HG02642 (cell line): ENCODE results near the gene IRF6.
A peak's percentile ranks its signal among the peaks of the same experiment; 100 is the strongest.

Source experiments
- ATAC-seq: cut with Tn5 transposase; IDR thresholded peaks from one replicate; pipeline ENCODE4 v1.9.1; 2021; ENCODE audit warnings: mild to moderate bottlenecking; ENCODE audit not compliant: unreplicated experiment, poor library complexity

IRF6 gene

DNA sequence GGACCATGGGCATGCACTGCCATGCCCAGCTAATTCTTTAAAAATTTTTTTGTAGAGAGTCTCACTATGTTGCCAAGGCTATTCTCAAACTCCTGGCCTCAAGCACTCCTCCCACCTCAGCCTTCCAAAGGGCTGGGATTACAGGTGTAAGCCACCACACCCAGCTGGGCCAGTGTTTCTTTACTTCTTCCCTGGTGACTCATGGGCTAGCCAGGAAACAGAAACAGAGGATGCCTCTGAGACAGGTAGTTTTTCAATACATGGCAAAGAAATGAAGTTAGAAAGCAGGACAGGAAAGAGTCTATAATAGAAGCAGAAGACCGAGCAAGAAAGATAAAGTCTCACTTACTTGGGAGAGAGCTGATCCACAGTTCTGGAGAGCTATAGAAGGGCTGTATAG lies 14.0 kb downstream of the IRF6 start:
- ATAC-seq, result no peak

DNA sequence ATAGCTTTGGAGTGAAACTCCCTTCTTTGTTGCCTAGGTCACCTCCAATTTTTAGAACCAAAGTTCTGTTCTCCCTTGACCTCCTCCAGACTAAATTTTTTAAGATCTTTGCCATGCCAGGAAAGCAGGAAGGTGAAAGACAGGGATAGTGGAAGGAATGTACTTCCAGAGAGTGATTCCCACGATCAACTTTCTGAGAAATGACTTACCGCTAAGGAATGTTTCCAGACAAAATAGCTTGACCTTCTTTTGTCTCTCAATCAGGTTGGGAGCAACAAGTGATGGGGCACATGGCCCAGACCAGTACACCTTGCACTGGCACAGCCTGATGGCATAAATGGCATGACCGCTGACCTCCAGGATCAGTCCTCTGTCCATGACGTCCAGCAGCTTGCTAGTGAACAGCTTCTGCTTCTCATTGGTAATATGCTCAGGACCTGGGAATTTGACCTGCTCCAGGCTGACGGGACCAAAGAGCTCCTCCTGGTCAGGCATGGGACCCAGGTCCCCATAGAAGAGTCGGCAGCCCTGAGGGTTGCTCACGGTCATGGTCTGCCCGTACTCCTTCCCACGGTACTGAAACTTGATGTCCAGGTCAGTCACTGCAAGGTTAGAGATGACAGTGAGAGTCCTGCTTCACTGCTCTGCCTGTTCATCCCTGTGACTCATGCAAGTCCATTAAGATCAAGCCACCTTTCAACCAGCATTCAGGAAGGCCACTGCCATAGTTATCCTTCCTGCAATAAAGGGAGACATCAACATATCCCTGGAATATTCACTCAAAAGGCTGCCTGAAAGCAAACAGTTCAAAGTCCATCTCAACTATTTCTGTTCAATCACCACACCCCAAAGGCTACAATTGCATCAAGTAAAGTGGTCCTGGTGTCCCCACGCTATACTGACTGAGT lies 15.4 kb downstream of the IRF6 start:
- ATAC-seq, result no peak

DNA sequence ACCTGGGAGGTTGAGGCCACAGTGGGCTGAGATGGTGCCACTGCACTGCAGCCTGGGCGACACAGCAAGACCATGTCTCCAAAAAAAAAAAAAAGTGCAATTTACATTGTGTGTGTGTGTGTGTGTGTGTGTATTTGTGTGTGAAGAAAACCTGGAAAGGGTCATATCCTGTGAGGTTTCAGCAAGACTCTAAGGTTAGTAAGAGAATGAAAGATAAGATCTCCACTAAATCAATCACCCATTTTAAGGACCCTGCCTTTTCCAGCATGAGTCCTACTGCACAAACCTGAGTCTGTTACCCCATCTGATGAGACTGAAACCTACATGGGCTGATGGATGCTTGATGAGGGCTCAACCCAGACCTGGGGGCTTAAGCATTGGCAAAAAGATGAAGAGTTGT lies 16.7 kb downstream of the IRF6 start:
- no peak for ATAC-seq

DNA sequence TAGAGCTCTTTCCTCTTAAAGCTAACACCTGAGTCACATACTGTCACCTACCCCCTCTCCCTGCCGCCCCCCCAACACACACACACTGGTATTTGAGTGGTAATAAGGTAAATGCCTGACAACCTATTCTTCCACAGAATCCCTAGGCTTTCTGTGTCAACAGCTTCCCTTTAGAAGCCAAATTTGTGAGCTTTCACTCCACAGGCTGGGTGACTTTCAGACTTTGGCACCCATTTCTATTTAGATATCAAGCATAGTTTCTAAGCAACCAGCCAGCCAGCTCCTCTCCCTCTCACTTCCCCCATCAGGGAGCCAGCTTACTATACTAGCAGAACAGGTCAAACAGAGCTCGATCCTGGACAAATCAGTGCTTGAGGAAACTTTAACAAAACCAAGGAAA lies 18.4 kb downstream of the IRF6 start:
- ATAC-seq, result no peak

DNA sequence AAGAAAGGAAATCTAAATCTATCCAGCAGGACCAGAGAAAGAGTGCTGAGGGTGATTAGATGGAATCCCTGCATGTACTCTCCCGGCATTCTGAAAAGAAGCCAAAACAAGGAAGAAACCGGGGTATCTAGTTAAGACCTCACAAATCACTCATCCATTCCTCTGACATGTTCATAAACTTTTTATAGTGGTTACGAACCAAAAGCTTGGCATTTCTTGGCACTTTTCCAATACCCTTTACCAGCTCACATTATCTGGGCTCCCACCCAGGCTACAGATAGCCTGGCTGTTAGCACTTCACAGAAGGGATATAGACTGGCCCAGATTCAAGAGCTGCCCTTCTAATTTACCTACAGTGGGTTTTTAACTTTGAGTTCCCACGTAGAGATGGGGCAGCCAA lies 19.8 kb downstream of the IRF6 start:
- ATAC-seq, result no peak

DNA sequence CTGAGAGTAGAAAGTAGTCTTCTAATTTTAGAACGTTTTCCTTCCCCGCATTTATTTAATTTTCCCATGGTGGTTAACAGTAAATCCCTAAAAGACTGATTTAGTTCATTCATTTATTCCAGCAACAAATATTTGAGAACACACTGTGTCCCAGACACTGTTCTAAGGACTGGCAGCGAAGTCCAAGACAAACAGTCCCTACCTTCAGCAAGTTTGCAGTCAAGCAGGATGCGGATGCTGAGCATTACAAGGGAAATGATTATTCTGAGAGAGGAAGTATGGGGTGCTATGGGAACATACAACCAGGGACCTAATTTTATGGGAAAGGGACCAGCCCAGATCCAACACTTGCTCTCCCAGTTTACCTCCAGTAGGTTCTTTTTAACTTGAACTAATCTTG lies 20.4 kb downstream of the IRF6 start:
- ATAC-seq, result no peak

DNA sequence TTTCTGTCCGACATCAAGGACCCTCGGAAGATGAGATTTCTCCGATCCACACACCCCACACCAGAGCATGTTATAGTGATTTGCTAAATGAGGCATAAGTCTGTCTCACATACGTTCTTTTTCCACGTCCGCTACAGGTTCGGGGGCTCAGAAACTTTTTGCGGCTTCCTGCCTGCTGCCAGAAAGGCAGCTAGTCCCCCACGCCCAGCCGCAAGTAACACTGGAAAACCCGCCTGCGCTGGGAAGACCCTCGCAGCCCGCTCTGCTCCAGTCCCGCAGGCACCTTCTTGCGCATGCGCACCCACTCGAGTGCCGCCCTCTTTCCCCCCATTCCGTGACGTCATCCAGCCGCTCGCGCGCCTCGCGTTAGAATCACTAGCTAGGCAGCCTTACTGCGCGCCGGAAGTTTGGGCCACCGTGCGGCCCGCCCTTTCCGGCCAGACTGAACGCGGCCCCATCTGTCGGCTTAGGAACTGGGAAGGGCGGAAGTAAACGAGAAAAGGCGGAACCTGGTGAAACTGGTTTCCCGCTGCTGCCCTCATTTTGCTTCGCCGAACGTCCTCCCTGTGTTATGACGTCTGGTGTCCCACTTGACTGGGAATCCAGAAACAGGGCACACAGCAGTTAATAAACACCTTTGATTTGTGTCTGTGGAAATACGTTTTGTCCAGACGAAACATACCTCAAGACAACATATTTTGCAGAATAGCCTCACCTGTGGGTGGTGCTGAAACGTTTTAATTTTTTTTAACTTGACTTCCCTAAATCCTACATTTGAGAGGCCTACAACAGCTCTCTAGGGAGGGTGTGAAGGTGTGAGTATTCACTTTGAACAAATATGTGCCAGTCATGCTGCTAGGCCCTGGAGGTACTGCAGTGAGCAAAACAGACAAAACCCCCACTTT lies 21.4 kb downstream of the IRF6 start, which contains the start of gene C1orf74:
Gene C1orf74 (minus strand): TSS at position 295 of the 905 bp plus-strand sequence. CDS start 925 bp downstream, outside the sequence.
- peak; percentile 99 for ATAC-seq

DNA sequence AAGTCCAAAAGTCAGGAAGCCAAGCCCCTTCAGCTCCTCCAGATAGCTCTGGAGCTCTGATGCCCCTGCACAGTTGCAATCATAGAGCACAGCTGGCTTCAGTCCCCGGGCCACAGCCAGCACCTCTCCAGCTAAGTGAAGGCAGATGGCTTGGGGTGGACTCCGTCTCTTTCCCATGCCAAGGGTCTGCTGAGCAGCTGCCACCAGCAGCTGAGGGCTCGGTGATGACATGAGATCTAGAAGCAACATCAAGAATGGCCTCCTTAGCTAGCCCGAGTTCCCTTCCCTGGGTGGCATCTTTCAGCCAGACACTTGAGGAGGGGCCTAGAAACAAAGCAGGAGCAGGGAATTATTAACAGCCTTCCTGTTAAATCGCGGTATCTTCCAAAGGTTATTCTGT lies 22.6 kb downstream of the IRF6 start:
- no peak for ATAC-seq

DNA sequence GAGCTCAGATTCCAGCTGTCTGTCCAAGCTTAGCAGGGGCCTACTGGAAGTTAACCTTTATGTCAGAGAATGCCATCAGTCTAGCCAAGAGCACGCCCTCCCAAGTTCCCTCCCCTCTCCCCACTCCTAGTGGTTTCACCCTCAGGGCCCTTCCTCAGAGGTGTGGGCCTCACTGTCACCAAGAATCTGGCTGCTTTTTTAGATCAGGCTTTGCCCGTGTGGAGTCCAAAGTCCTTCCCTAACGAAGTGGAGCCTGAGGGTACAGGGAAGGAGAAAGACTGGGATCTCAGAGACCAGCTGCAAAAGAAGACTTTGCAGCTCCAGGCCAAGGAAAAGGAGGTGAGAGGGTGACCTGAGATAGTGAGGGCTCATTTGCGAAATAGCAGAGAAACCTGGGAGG lies 25.7 kb downstream of the IRF6 start:
- ATAC-seq, result no peak

DNA sequence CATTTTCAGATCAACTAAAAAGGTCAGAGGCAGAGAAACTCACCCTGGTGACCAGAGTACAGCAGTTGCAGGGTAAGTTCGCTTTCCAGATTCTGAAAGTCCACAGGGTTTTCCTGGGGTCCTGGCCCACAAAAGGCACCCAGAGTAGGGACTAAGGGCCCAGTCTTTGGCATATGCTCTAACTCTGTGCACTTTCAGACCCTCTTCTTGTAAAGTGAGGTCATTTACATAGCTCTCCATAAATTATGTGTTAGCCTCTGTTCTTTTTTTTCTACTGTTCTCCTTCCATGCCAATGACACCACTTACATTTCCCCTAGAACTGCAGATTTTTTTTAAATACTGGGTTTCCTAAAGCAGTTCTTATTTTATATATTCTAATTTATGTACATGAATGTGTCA lies 27.8 kb downstream of the IRF6 start:
- ATAC-seq, result no peak

DNA sequence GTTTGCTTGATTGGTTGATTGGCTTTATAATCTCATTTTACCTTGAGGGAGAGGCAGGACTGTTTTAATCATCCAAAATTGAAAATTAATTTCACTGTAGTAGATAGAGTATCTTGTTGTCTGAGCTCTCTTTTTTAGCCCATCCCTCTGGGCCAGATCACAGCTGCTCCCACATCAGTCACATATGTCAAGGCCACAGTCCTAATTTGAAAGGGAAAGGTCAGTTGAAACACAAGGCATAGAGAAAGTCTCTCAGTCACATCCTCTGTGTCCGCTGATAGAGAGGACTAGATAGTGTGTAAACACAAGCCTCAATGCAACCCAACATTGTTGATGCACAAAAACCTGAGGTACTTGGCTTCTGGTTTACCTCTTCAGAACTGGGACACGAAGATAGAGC lies 28.4 kb downstream of the IRF6 start:
- no peak for ATAC-seq

DNA sequence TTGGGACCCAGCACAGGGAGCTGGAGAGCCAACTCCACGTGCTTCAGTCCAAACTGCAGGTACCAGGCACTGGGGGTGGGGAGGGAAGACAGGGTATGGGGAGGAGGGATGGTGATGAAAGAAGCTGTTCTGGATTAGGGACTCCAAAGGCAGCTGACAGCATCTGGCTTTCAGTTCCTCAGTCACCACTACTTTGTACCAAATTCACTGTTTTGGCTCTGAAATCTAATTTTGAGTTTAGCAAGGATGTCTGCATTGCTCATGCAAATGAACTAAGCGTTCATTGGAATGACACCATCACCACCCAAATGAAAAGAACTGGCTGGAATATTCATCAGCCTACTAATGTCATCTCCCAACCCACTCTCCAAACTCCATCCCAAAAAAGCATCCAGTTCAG lies 30.3 kb downstream of the IRF6 start:
- no peak for ATAC-seq

DNA sequence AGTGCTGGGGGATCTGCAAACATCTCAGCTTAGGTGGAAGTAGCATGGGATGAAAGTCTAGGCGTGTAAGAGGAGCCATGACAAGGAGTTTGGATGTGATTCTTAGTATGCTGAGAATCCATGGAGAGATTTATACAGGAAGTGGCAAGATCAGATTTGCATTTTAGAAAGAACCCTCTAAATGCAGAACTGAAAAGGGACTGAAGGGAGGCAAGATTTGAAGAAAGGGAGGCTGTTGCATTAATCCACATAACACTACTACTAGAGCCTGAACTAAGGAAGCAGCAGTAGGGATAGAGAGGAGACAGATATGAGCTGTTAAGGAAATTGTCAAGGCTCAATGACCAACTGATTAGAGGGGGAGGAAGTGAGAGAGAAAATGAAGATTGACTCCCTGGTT lies 31.4 kb downstream of the IRF6 start:
- ATAC-seq, result peak; percentile 67

DNA sequence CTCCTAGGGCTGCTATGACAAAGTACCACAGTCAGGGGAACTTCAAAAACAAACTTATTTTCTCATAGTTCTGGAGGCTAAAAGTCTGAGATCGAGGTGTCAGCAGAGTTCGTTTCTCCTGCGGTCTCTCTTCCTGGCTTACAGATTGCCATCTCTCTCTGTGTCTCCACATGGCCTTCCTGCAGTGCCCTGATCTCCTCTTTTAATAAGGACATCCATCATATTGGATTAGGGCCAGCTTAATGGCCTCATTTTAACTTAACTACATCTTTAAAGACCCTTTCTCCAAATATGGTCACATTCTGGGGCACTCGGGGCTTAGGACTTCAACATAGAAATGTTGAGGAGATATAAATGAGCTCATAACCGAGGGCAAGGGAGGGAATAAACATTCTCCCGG lies 33.8 kb downstream of the IRF6 start:
- ATAC-seq, result no peak

DNA sequence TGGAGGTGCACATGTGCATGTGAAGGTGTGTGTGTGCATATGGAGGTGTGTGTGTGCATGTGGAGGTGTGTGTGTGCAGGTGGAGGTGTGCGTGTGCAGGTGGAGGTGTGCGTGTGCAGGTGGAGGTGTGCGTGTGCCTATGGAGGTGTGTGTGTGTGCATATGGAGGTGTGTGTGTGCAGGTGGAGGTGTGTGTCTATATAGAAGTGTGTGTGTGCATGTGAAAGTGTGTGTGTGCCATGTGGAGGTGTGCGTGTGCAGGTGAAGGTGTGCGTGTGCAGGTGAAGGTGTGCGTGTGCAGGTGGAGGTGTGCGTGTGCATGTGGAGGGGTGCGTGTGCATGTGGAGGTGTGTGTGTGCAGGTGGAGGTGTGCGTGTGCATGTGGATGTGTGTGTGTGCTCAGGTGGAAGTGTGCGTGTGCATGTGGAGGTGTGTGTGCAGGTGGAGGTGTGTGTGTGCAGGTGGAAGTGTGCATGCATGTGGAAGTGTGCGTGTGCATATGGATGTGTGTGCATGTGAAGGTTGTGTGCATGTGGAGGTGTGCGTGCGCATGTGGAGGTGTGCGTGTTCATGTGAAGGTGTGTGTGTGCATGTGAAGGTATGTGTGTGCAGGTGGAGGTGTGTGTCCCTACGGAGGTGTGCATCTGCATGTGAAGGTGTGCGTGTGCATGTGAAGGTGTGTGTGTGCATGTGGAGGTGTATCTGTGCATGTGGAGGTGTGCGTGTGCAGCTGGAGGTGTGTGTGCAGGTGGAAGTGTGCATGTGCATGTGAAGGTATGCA lies 35.1 kb downstream of the IRF6 start:
- ATAC-seq, result no peak

DNA sequence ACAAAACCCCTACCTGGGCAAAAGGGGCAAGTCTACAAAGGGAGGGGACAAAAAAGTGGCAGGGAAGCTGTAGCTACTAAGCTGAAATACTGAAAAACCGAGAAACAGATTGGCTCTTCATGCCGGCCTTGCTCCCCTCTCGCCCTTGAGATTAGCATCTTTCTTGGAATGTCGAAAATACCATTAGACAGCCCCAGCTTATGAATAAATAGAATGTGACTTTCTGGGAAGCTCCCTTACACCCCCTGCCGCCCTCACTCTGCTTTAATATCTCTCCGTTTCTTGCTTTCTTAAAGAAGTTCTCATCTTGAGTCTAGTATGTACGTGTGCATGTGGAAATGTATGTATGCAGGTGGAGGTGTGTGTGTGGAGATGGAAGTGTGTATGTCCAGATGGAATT lies 36.0 kb downstream of the IRF6 start:
- ATAC-seq, result no peak

DNA sequence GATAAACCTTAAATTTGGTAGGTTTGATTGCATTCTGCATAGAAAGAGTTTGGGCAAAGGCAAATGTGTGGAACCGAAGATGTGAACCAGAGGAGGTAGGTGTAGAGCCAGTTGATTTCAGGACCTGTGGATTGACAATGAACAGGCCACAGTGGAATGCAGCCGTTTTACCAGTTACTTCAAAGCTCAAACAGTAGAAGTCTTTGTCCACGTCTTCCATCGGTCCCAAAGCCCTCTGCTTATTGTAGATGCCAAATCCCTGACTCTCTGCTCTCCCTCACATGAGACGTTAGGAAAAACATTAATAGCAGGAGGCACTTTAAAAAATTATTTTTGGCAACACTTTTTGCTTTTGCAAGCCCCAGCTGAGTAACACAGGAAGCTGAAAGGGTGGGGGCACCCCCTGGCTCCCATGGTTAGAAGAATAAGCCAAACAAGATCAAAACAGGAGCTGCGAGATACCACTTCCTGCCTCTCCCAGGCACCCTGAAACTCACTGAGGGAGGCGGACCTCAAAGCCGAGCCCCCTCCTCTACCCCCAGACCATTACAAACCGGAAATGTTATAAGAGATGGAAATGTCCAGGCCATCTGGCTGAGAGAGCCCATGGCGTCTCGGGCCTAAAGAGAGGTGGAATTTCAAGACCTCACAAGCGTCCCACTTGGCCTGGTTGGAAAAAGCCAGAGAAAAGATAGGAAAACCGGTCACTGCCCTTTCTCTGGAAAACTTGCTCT lies 36.6 kb downstream of the IRF6 start:
- ATAC-seq, result peak; percentile 80

DNA sequence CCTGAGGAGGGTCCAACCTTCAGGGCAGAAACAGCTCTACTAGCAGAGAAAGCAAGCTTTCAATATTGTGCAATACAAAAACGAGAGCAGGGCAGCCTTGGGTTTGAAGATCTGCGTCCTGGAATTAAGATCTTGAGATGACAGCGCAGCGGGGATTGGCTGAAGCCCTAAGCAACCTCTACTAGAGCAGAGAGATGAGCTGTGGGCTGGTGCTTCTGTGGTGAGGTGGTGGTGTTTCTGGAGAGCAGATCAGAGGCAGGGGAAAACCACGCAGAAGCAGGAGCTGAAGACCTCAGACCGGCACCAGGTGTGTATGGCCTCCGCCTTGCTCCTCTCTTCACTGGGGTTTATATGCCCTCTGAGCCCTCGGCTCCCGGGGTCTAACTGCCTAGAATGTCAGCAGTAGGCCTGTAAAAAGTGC lies 37.6 kb downstream of the IRF6 start:
- peak; percentile 88 for ATAC-seq

DNA sequence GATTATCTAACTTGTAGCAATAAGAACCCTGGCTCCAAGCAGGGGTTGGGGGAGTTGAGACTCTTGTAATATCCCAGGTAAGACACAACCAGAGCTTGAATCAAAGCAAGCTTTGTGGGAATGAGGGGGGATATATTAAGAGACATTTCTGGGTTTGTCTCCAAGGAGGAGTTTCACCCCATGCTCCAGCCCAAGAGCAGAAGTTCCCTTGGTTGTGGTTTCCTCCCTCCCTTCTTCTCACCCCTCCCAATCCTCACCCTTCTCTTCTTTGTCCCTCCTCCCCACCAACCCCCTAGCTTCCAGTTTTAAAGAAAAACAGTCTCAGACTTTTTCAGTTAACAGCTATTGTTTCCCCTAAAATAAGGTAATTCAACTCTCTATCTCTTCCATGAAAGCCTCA lies 38.2 kb downstream of the IRF6 start:
- ATAC-seq, result no peak

DNA sequence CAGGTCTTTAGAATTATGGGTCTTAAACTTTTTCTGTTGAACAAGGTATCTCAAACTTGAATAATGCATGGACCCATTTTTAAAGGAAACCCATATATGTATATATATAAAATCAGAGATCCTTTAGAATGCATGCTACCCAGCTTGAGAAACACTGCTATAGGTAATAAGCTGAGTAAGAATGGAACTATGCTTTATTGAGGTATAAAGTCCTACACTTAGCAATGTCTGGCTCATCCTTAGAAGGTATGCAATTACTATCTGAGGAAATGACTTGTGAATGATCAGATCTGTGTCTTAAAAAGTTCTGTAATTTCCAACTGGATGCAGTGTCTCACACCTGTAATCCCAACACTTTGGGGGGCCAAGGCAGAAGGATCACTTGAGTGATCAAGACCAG lies 38.8 kb downstream of the IRF6 start:
- no peak for ATAC-seq
